Mesenchymal stem cell (in vitro differentiated cells and primary cell): ENCODE measurements around the gene GMCL2.

Experiments used
- DNase-seq: peaks from one replicate; pipeline ENCODE4 v3.0.0-alpha.2; 2013
- H2AFZ ChIP-seq: one replicate; pipeline ENCODE4 v1.6.1; 2013; ENCODE audit warnings: low read depth, mild to moderate bottlenecking, control low read depth, inconsistent platforms, low read length, moderate library complexity
- H2AK5ac ChIP-seq: 2 replicates; pipeline ENCODE4 v1.6.1; 2013; ENCODE audit warnings: low read length, moderate library complexity, mild to moderate bottlenecking, inconsistent platforms; ENCODE audit not compliant: severe bottlenecking
- H2BK120ac ChIP-seq: one replicate; pipeline ENCODE4 v1.6.1; 2013; ENCODE audit warnings: low read depth, mild to moderate bottlenecking, inconsistent platforms, low read length, moderate library complexity
- H2BK12ac ChIP-seq, 2 experiments: one replicate each; pipeline ENCODE4 v1.6.1; 2013; ENCODE audit warnings: inconsistent platforms in 2 of 2, low read length in 2 of 2, mild to moderate bottlenecking in 2 of 2, moderate library complexity in 2 of 2, control low read depth in 1 of 2
- H2BK15ac ChIP-seq: one replicate; pipeline ENCODE4 v1.6.1; 2013; ENCODE audit warnings: mild to moderate bottlenecking, low read depth, inconsistent platforms; ENCODE audit not compliant: poor library complexity, severe bottlenecking
- H2BK5ac ChIP-seq: 2 replicates; pipeline ENCODE4 v1.6.1; 2013; ENCODE audit warnings: low read depth, mild to moderate bottlenecking, low read length, control low read depth, inconsistent platforms; ENCODE audit not compliant: poor library complexity, severe bottlenecking
- H3K14ac ChIP-seq, 2 experiments: one replicate each; pipeline ENCODE4 v1.6.1; 2013; ENCODE audit warnings: inconsistent platforms in 2 of 2, low read length in 2 of 2, control low read depth in 1 of 2, mild to moderate bottlenecking in 1 of 2, moderate library complexity in 1 of 2
- H3K18ac ChIP-seq, 2 experiments: one replicate each; pipeline ENCODE4 v1.6.1; 2013; ENCODE audit warnings: inconsistent platforms in 2 of 2, low read length in 2 of 2, control low read depth in 1 of 2, low read depth in 1 of 2, mild to moderate bottlenecking in 1 of 2
- H3K23ac ChIP-seq, 2 experiments: one replicate each; pipeline ENCODE4 v1.6.1; 2013; ENCODE audit warnings: inconsistent platforms in 2 of 2, low read length in 2 of 2, mild to moderate bottlenecking in 2 of 2, moderate library complexity in 2 of 2, control low read depth in 1 of 2
- H3K27ac ChIP-seq: 2 replicates; pipeline ENCODE4 v1.5.1; 2013; ENCODE audit warnings: mild to moderate bottlenecking, moderate library complexity, low read length, control low read depth, inconsistent platforms; ENCODE audit not compliant: poor library complexity, severe bottlenecking
- H3K27me3 ChIP-seq, 2 experiments: 2 replicates each; pipeline versions ENCODE4 v1.6.1 to v1.7.0; 2013; ENCODE audit warnings: low read length in 2 of 2, mild to moderate bottlenecking in 2 of 2, moderate library complexity in 2 of 2, control low read depth in 1 of 2, inconsistent platforms in 1 of 2; ENCODE audit not compliant: control insufficient read depth in 1 of 2, insufficient read depth in 1 of 2
- H3K36me3 ChIP-seq, 2 experiments: 2 replicates each; pipeline versions ENCODE4 v1.6.1 to v1.7.0; 2013; ENCODE audit warnings: low read length in 2 of 2, control low read depth in 1 of 2, inconsistent platforms in 1 of 2, low read depth in 1 of 2, mild to moderate bottlenecking in 1 of 2; ENCODE audit not compliant: insufficient read depth in 2 of 2, control insufficient read depth in 1 of 2
- H3K4ac ChIP-seq, 2 experiments: one replicate each; pipeline ENCODE4 v1.6.1; 2013; ENCODE audit warnings: inconsistent platforms in 2 of 2, low read length in 2 of 2, mild to moderate bottlenecking in 2 of 2, moderate library complexity in 2 of 2, control low read depth in 1 of 2, low read depth in 1 of 2
- H3K4me1 ChIP-seq: 2 replicates; pipeline ENCODE4 v1.6.1; 2013; ENCODE audit warnings: low read depth, low read length, control low read depth; ENCODE audit not compliant: control insufficient read depth, insufficient read depth
- H3K4me2 ChIP-seq: 2 replicates; pipeline ENCODE4 v1.6.1; 2013; ENCODE audit warnings: low read length, mild to moderate bottlenecking, inconsistent platforms; ENCODE audit not compliant: poor library complexity, severe bottlenecking
- H3K4me3 ChIP-seq, 2 experiments: 2 replicates each; pipeline versions ENCODE4 v1.5.1 to v1.7.0; 2013; ENCODE audit warnings: low read length in 2 of 2, mild to moderate bottlenecking in 2 of 2, control low read depth in 1 of 2, low read depth in 1 of 2; ENCODE audit not compliant: insufficient read depth in 1 of 2
- H3K79me1 ChIP-seq: replicated peaks from 2 replicates; pipeline ENCODE4 v1.6.1; 2013; ENCODE audit warnings: mild to moderate bottlenecking, control low read depth, low read length, inconsistent platforms; ENCODE audit not compliant: poor library complexity, severe bottlenecking
- H3K9ac ChIP-seq: 2 replicates; pipeline ENCODE4 v1.7.0; 2013; ENCODE audit warnings: mild to moderate bottlenecking, low read length, moderate library complexity
- H3K9me3 ChIP-seq: 2 replicates; pipeline ENCODE4 v1.7.0; 2013; ENCODE audit warnings: mild to moderate bottlenecking, low read length; ENCODE audit not compliant: control insufficient read depth
- H4K8ac ChIP-seq: one replicate; pipeline ENCODE4 v1.6.1; 2013; ENCODE audit warnings: inconsistent platforms, mild to moderate bottlenecking, low read length, moderate library complexity
- H4K91ac ChIP-seq: one replicate; pipeline ENCODE4 v1.6.1; 2013; ENCODE audit warnings: mild to moderate bottlenecking, low read length, inconsistent platforms
- WGBS: methylation state at CpG from one replicate; pipeline ENCODE4 v1.1.7; 2013; ENCODE audit warnings: mixed read lengths; 5-methylcytosine and 5-hydroxymethylcytosine counted together

Gene GMCL2

DNA sequence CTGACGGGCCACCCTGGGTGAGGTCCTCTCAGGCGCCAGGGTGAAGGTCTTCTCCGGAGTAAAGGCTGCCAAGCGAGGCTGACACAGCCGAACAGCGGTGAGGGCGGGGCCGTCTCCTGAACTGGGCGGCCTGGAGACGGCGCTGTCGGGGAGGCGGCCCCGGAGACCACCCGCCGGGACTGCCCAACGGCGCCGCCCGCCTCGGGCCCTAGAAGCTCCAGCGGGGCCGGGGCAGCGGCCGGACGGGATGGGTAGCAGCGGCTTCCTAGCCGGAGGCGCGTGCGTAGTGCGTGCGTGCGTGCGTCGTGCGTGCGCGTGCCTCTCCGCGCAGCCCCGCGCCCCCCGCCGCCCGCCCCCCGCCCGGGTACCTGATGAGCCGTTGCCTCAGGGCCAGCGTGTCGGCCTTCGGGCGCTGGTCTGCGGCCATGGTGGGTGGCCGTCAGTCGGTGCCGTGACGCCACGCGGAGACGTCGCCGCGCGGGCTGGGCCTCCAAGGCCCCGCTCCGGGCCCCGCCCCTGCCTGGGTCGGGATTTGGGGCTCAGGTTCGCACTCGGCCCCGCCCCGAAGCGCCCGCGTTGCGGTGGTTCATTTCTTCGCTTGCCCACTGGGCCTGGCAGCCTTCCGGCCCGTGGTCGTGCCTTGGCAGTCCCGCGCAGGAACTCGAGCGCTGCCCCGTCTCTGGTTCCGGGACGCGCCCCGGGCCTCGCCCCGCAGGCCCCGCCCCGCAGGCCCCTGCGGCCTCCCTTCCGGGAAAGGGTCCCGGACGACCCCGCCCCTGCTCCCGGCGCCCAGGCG lies 45.2 kb upstream of the GMCL2 start, which contains the start of gene PHYKPL:
Gene PHYKPL (minus strand): TSS at position 679 of the 796 bp plus-strand sequence. CDS start 252 bp downstream, at position 427.
- peak within 1 kb of the TSS in 1 of 2 experiments; percentile 37 for H2BK12ac ChIP-seq
- H3K4me3 ChIP-seq, result peak within 1 kb of the TSS; percentile 66 to 89
- peak within 1 kb of the TSS; percentile 84 for H3K4me2 ChIP-seq
- peak within 1 kb of the TSS; percentile 56 for H2BK120ac ChIP-seq
- H2BK5ac ChIP-seq, result no peak within 1 kb of the TSS
- peak within 1 kb of the TSS; percentile 86 for H4K8ac ChIP-seq
- H3K14ac ChIP-seq, result peak within 1 kb of the TSS in 1 of 2 experiments; percentile 94
- peak within 1 kb of the TSS; percentile 62 for H2BK15ac ChIP-seq
- peak within 1 kb of the TSS; percentile 5 for H2AK5ac ChIP-seq
- WGBS, result under 1% methylated on average over 94 of the region's 102 CpGs
- peaks cover 4% of the 10 kb centered on the region for H3K9me3 ChIP-seq
- H3K23ac ChIP-seq, result peak within 1 kb of the TSS in 1 of 2 experiments; percentile 34
- DNase-seq, result peak; percentile 72
- H3K36me3 ChIP-seq, result peaks cover 31 to 34% of the 10 kb centered on the region in 2 experiments
- peak within 1 kb of the TSS; percentile 95 for H3K9ac ChIP-seq
- peaks cover 27% of the 10 kb centered on the region for H3K79me1 ChIP-seq
- peak within 1 kb of the TSS; percentile 81 to 92 for H3K4ac ChIP-seq
- peak within 1 kb of the TSS; percentile 83 for H4K91ac ChIP-seq
- peak within 1 kb of the TSS; percentile 93 to 94 for H3K18ac ChIP-seq
- H3K4me1 ChIP-seq, result peaks cover 22% of the 10 kb centered on the region
- H2AFZ ChIP-seq, result peak within 1 kb of the TSS; percentile 72
- peak within 1 kb of the TSS; percentile 75 for H3K27ac ChIP-seq
- no peaks in the 10 kb centered on the region for H3K27me3 ChIP-seq

DNA sequence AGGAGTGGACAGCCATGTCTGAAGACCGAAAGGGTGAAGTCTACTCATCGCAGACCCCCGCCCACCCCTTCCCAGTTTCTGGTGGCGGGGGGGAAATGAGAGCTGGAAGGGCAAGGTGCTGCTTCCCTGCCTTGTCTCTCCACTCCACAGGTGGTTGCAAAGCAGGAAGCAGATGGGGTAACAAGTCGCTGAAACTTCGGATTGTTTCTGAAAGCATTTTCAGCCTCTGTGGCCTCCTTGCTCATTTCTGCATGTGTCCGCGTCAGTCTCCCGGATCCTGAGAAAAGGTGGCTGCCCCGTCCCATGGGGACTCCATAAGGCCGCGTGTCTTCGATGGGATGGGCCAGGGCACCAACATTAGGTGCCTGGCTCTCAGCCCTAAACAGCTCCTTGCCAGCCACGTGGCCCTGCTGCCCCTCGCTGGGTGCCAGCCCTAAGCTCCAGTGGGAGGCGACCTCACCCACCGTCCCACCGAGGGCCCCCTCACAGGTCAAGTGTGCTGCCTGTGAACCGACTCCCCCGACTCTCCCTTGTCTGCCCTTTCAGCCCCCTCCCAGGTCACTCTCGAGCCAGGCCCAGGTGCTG lies 44.5 kb upstream of the GMCL2 start:
- Histone ChIP-seq H3K9me3 (peaks cover 4% of the 10 kb centered on the region), H2AK5ac (no peak overlapping the region), H3K79me1 (peaks cover 34% of the 10 kb centered on the region), H4K8ac (peak overlapping the region; percentile 86), H3K4me2 (peak overlapping the region; percentile 84), H3K27me3 (no peaks in the 10 kb centered on the region), H3K4me3 (peak overlapping the region; percentile 66 to 89), H3K23ac (peak overlapping the region in 1 of 2 experiments; percentile 34), H3K4ac (peak overlapping the region; percentile 20 to 35), H3K4me1 (peaks cover 22% of the 10 kb centered on the region), H2AFZ (peak overlapping the region; percentile 7), H3K27ac (peak overlapping the region; percentile 6), H2BK15ac (no peak overlapping the region), H3K14ac (peak overlapping the region in 1 of 2 experiments; percentile 94), H3K9ac (peak overlapping the region; percentile 95), H4K91ac (peak overlapping the region; percentile 83), H3K18ac (peak overlapping the region; percentile 40 to 93), H2BK12ac (peak overlapping the region in 1 of 2 experiments; percentile 24), H2BK120ac (peak overlapping the region; percentile 56), H3K36me3 (peaks cover 37% of the 10 kb centered on the region in 2 experiments), H2BK5ac (no peak overlapping the region)
- DNase-seq, result no peak
- WGBS, result 50% methylated on average over 21 of the region's 21 CpGs

- Histone ChIP-seq H2BK15ac (no peak overlapping the region), H4K91ac (no peak overlapping the region), H2BK5ac (no peak overlapping the region), H2BK120ac (no peak overlapping the region), H2AFZ (no peak overlapping the region), H2BK12ac (no peak overlapping the region), H3K4ac (peak overlapping the region in 1 of 2 experiments; percentile 66), H3K18ac (no peak overlapping the region), H3K4me2 (peak overlapping the region; percentile 84), H3K36me3 (peaks cover 37 to 40% of the 10 kb centered on the region in 2 experiments), H3K79me1 (peaks cover 38% of the 10 kb centered on the region), H2AK5ac (no peak overlapping the region), H3K14ac (no peak overlapping the region), H4K8ac (no peak overlapping the region), H3K9me3 (peaks cover 4% of the 10 kb centered on the region), H3K27me3 (no peaks in the 10 kb centered on the region), H3K9ac (peak overlapping the region; percentile 95), H3K27ac (no peak overlapping the region), H3K4me3 (peak overlapping the region in 1 of 2 experiments; percentile 89), H3K23ac (no peak overlapping the region), H3K4me1 (peaks cover 22% of the 10 kb centered on the region)
- 88% methylated on average over 9 of the region's 9 CpGs for WGBS
- DNase-seq, result peak; percentile 65
Measured at GRCh38 chr5:178230879-178231538, 43.8 kb upstream of the GMCL2 start.
